Fibroblast of skin of left biceps (primary cell): ENCODE measurements around the gene SLC39A5.
"Not testable (repeated sequence)": the region's sequence is repeated elsewhere in the genome, so short reads cannot be mapped to it uniquely, and the experiment has no call there.

Source experiments
- DNase-seq, 2 experiments: peaks; one replicate each; pipeline ENCODE4 v3.0.0-alpha.2; 2013; ENCODE audit warnings: low read depth in 2 of 2

Gene SLC39A5

DNA sequence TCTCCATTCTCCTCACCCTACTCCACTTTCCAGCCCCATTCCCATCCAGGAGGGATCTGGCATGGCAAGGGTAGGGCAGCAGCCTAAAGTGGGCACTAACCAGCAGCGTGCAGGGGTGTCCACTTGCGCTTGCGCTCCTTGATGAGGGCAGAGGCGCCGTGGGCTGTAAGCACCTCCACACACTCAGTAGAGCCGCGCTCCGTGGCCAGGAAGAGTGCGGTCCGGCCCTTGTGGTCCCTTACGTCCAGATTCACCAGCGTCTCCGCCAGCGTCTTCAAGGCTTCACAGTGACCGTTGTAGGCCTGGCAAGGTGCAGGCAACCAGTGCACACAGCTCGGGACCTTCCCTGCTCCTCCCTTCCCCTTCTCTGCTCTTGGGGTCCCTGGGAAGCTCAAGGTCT, 18.1 kb downstream of the SLC39A5 start:
- no peak for DNase-seq

DNA sequence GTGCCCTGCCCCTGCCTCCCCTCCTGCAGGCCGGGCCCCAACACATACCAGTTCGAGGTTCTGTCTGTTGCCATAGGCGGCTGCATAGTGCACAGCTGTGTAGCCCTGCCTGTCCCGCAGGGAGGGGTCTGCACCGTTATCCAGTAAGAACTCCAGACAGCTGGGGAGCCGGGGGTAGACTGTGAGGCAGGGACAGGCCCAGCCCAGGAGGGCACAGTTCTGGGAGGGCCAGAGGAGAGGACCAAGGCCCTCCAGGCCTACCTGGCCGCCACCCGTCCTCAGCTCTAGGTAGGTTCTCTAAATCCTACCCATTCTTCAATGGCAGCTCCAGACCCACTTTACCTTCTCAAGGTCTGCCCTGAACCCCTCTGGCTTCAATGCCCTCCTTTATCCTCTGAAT, 18.9 kb downstream of the SLC39A5 start:
- no peak for DNase-seq

DNA sequence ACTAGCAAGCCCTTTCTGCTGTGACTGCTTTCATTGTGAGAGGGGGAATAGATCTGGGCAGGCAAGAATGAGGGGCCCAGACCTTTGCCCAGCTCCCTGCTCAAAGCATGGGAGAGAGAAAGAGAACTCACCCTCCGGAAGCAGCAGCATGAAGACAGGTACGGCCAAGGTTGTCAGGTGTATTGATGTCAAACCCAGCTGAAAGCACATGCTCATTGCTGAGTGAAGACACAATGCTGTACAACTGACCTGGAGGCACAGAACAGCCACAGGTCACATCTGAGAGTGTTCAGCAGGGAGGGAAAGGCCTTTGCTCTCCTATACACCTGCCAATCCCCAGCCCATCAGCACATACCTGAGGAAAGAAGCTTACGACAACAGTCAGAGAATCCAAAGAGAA, 22.8 kb downstream of the SLC39A5 start:
- no peak for DNase-seq

DNA sequence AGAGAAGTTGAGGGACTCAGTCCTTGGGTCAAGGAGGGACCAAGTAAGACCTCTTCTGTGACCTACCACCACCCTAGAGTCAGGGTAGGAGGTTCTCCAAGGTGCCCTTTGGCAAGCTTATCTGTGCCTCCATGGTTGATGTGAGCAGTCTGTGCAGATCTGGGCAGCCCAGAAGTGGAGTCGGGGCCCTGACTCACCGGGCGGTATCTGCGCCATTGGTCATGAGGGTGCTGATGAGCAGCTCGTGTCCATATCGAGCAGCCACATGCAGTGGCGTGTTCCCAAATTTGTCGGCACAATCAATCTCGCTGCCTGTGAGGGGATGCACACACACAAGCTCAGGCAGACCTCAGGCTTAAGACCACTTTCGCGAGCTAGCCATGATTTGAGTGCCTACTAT, 23.2 kb downstream of the SLC39A5 start:
- no peak for DNase-seq

DNA sequence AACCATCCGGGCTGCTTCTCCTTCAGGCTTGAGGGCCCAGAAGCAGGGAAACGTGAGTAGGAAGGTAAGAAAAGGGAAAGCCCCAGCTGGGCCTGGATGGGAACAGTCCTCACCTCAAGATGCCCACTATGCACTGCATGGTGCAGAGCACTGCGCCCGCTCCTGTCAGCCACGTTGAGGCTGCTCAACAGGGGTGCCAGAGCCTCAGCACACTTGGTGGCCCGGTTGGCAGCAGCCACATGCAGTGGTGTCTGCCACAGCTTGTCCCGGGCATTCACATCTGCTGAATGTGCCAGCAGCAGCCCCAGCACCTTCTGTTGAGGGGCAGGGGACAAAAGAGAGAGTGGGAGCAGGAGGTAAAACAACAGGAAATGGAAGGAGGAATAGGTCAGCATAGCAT, 25.8 kb downstream of the SLC39A5 start:
- DNase-seq = no peak

DNA sequence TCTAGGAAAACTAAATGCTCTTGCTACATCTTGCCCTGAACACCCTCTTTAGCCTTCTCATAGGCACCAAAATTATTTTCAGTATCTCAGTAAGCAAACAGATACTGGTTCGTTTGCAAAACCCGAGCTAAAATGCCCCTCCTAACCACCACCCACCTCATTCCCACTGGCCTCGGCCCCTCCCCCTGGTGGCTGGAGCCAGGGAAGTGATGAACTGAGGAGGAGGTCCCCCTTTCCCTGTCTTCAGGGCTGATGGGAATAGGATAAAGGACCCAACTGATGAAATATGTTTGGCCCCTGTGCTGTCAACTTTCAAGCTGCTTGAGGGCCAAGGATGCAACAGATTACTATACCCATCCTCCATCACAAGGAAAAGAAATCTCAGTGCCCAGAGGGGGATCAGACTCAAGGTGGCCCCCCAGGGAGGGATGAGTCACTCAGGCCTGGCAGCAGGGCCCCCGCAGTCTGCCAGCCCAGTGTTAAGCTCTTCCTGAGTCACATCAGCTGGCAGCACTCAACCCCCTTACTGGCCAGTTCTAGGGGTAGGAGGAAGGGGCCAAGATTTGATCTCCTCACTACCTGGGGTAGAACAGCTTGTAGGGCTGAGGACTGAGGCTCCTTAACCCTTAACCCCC, 26.6 kb downstream of the SLC39A5 start:
- no peak for DNase-seq

DNA sequence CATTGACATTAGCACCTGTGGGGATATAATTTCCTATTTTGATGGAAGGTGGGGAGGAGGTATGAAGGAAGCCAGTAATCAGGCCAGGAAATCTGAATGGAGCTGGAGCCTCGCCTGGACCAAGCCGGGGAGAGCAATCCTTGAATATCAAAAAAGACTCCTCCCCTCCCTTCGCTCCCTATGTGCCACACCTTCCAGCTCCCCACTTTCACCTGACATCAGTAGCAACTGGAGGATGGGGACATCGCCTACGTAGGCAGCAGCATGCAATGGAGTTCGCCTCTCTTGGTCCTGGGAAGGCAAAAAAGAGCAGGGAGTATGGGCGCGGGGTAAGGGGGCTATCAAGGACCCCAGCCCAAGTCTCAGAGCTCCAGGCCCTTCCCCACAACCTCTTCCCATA, 27.2 kb downstream of the SLC39A5 start:
- no peak for DNase-seq

DNA sequence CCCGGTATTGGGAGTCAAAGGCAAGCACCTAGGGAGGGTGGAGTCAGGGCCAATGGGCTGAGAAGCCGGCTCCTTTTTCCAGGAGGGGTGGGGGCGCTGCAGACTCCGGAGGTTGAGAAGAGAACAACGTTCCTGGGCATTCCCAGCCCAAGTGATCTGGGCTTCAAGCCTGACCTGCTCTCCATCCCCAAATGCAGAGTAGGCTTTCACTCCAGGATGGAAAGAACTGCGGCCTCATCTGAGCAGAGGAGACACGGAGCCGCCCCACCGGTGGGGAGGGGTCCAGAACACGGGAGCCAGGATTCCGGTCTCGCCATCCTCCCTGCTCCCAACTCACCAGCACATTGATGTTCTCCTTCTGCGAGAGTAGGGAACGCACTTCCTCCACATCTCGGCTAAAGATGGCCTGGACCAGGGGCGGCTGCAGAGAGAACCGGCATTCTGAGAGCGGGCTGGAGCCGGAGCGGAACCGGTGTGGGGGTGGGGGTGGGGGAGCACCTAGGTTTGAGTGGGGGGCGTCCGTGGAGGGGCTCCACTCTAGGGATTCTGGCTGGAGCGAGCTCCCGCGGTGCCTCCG, 27.7 kb downstream of the SLC39A5 start:
- no peak for DNase-seq

DNA sequence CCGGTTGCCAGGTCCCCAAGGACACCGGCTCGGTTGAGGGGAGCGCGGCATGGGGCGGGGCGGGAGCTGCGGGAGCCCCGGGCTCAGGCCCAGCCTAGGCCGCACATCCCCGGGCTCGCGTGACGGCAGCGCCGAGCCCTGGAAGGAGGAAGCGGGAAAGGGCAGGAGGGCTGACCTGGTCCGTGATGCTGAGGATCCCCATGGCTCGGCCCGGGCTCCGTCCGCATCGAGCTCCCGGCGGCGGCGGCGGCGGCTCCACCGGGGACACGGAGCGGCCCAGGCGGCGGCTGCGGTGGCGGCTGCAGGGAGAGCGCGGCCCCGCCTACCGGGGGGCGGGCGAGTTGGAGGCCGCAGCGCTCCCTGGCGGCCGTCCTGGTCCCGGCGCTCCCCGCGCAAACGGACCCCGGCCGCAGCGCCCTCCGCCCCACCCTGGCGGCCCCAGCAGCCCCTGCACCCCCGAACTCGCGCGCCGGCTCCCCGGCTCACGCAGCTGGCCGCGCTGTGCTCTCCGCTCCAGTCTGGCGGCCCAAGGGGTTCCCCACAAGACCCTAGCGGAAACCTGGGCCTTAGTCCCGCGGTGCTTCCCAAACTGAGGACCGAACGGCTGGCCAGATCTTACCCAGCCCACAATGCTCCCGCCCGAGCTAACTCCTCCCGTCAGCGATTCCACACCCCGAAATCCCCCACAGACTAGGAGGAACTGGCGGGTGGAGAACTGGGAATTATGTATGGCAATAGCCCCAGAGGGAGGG, 28.4 kb downstream of the SLC39A5 start, which contains the start of gene ANKRD52:
ANKRD52 (minus strand) TSS at position 317 of the 752 bp plus-strand sequence; CDS start at position 202, 115 bp downstream.
- DNase-seq = peak; percentile 48 to 49

DNA sequence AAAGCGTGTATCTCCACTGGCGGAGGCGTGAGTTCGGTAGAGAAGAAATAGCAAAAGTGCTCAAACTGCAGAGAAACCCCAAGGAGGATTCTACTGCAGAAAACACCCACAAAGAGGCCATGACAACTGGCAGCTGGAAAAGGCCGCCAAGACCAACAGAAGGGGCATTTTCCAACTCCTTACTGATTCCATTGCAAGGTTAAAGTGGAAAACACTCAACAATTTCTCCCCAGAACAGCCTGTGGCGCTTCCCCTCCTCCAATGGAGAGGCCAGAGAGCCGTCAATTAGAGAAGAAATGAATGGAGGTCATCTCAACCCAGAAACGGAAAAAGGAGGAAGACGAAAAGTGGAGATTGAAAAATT, 29.0 kb downstream of the SLC39A5 start:
- DNase-seq = no peak

DNA sequence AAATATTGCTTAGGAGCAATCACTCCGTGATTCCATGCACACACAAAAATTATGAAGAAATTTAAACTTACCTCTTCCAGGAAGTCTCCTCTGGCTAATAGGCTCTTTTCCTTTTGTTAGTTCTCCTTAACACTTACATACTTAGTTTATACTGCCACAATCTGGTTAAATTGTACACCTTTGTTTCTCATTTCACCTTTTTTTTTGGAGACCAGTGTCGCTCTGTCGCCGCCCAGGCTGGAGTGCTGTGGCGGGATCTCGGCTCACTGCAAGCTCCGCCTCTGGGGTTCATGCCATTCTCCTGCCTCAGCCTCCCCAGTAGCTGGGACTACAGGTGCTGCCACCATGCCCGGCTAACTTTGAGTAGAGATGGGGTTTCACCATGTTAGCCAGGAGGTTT, 30.5 kb downstream of the SLC39A5 start:
- no peak for DNase-seq

DNA sequence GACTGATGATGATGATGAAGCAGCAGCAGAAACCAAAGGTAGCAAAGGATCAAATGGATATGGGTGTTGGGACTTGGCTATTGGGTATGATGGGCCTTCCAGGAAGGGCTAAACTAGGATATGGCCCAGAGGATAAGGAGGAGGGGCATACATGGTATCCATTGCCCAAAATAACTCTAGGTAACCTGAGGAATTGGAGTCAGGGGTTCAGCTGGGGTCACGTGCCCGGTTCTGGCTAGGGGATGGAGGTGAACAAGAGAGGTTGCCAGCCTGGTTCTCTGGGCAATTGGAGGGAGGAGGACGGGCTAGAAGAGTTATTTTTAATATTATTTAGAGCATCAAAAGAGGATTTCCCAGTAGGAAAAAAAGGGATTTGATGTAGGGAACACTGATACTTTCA, 31.1 kb downstream of the SLC39A5 start:
- DNase-seq = no peak

DNA sequence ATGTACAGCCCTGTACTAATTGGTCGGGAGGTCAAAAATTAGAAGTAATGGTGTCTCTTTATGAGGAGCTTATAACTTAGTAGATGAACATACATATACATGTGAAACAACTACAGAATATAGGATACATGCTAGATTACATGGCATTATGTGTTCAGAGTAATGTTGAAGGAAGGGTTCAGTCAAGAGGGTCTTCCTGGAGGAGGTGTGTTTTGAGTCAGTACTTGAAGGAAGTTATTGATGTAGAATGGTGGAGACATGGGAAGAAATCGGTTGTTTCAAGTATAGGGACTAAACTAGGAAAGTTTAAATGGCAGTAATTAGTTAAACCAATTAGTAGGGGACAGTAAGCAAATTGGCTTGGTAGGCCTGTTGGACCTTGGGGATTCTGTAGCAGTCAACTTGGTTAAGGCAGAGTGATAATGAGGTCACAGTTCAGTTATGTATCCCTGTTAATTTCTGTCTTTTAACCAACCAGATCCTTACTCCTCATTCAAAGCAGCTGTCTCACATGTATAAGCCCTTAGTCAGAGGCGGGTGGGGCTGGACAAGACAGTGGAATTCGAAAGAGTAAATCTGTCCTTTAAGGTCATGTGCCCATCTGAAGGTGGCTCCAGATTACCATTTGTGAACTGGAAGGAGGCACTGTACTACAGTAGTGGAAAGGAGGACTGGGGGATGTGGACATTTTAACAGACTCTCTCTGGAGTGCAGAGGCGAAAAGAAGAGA, 31.8 kb downstream of the SLC39A5 start:
- peak; percentile 49 to 50 for DNase-seq

DNA sequence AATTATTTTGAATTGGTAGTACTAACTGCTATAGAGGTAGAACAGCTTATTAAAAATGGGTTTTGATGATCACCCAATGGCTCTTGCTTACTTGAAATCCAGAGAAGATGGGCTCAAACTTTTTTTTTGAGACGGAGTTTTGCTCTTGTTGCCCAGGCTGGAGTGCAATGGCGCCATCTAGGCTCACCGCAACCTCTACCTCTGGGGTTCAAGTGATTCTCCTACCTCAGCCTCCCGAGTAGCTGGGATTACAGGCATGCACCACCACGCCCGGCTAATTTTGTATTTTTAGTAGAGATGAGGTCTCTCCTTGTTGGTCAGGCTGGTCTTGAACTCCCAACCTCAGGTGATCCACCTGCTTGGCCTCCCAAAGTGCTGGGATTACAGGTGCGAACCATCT, 33.1 kb downstream of the SLC39A5 start:
- not testable (repeated sequence) for DNase-seq

DNA sequence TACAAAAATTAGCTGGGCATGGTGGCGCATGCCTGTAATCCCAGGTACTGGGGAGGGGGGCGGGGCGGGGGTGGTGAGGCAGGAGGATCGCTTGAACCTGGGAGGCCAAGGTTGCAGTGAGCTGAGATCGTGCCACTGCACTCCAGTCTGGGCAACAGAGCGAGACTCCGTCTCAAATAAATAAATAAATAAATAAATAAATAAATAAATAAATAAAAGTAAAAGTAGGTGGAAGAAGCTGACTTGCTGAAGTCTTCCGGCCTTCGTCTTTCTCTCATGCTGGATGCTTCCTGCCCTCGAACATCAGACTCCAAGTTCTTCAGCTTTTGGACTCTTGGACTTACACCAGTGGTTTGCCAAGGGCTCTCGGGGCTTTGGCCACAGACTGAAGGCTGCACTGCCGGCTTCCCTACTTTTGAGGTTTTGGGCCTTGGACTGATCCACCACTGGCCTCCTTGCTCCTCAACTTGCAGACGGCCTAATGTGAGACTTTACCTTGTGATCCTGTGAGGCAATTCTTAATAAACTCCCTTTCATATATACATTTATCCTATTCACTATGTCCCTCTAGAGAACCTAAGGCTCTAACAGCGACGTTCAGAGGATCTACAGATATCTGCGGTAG, 36.3 kb downstream of the SLC39A5 start:
- not testable (repeated sequence) for DNase-seq

DNA sequence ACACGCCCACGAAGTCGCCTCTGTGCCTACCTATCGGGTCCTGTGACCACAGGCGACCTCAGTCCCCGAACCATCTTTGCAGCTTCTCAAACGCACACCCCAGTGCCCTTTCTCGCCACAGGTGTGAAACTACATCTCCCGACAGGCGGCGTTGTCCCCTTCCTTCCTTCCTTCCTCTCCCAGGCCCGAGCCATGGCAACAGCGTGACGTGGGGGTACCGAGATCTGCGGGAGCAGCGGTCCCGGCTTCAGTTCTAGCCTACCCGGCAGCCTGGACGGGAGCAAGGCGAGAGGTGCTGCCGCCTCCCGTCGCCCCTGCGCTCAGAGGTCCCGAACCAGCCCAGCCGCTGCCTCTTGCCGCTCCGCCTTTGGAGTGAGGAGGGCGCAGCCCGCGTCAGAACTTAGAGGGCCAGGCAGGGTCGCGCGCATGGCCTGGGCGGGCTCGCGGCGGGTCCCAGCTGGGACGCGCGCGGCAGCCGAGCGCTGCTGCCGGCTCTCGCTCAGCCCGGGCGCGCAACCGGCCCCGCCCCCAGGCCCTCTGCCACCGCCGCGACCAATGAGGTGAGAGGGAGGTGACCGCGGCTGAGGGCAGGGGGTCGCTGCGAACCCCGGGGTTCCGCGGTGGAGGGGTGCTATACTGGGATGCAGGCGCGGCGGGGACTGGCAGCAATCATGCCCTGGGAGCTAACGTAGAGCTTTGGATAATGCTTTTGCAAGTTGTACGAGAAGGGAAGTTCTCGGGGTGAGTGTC, 37.0 kb downstream of the SLC39A5 start, which contains the start of gene COQ10A:
COQ10A (plus strand) TSS at position 250 of the 750 bp plus-strand sequence; CDS start at position 427, 177 bp downstream.
- peak; percentile 47 to 50 for DNase-seq

DNA sequence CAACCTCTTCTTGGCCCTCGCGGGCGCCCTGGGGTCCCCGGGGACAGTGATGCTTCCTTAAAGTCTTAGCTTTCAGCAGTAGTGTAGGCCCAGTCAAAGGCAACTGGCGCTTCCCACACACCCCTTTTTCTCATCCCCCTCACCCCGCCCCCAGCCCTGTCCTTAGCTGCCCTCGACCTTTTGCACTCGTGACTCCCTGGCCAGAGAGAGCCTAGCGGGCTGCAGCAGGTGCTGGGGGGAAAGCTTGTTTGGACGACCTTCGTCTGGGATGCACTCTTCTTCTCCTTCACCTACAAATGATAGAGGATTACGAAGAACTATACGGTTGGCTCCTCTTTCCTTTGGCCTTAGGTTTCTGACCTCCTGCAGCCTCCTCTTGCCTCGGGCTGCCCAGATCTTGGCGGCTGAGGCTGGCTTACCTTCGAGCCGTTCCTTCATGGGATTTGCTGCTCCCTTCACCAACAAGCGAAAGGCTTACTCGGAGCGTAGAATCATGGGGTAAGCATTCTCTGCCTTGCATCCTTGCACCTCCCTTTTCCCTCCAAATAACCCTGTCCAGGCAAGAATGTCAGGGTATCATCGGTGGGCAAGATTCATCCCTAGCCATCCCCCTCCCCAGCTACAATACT, 37.7 kb downstream of the SLC39A5 start:
- no peak for DNase-seq

DNA sequence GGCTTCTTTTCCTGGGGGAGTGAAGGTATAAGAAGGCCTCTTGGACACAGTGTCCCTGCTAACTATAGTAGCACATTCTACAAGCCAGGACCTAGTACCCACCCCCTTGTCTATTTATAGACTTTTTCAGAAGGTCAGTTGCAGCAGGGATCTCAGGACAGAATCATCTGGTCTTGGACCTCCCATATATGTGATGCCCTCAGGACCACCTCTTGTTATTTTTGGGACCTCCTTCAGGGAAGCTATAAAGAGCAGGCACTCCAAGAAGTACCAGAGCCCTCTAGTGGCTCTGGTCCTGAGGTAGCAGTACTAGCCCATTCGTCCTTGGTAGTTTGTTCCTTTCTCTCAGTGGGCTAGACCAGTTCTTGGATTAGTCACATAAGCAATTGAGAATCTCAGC, 41.2 kb downstream of the SLC39A5 start:
- no peak for DNase-seq

DNA sequence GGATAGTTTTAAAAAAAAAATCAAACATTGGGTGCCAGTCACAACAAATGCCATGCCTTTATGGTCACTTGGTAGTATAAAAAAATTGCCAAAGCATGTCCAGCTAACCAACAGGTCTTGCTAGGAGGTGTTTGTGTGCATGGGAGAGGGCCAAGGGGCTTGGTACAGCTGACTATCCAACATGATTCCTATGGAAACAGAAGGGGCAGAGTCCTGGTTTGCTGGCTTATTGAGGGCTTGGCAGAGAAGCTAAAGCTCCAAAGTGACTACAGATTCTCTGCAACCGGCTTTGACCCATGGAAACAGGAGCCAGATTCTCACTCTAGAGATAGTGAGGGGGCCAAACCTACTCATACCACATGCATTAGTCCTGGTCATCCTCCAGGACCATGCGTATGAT, 42.6 kb downstream of the SLC39A5 start:
- not testable (repeated sequence) for DNase-seq

DNA sequence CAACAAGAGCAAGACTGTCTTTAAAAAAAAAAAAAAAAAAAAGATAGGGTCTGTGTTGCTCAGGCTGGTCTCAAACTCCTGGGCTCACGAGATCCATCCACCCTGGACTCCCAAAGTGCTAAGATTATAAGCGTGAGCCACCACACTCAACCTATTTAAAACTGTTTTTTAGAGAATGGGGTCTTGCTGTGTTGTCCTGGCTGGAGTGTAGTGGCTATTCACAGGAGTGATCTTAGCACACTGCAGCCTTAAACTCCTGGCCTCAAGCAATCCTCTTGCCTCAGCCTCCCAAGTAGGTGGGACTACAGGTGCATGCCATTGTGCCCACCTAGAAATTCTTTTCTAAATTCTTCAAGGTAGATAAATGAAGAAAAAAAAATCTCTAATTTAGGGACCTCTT, 44.4 kb downstream of the SLC39A5 start:
- DNase-seq = no peak

DNA sequence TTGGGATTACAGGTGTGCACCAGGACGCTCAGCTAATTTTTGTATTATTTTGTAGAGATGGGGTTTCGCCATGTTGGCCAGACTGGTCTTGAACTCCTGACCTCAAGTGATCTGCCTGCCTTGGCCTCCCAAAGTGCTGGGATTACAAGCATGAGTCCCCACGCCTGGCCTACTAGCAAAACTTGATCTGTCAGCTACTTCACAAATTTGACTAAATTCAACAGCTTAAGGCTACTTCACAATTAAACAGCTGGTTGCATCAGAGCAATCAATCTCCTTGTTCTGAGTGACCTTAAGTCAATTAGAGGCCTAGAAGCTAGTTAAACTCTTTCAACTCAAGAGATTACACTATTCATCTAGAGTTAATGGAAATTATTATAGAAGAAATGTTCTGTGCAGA, 49.1 kb downstream of the SLC39A5 start:
- no peak for DNase-seq
